ENCODE measurements around the gene RABEPK.
"Not testable (repeated sequence)": the region's sequence is repeated elsewhere in the genome, so short reads cannot be mapped to it uniquely, and the experiment has no call there.

RABEPK gene

GRCh38 chr9:125246261-125246667, 45.9 kb downstream of the RABEPK start:
- no peak for DNase-seq (ENCODE audit: low spot score)

DNA sequence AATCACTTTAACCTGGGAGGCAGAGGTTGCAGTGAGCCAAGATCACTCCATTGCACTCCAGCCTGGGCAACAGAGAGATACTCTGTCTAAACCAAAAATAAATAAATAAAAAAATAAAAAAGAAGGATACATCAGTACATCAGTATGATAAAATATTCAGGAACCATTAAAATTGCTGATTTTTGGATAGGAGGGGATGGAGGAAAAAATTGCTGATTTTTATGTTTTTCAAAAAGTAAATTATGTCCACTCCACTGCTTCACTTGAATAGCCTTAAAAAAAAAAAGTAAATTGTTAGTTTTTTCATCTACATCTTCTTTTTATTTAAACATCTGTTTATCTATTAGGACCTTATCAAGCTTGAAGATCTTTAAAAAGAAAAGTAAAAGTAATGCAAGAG, 53.9 kb downstream of the RABEPK start:
- no peak for DNase-seq (ENCODE audit: low spot score)

- DNase-seq (ENCODE audit: low spot score): no peak
Observed at GRCh38 chr9:125255781-125256391, 55.5 kb downstream of the RABEPK start.

DNA sequence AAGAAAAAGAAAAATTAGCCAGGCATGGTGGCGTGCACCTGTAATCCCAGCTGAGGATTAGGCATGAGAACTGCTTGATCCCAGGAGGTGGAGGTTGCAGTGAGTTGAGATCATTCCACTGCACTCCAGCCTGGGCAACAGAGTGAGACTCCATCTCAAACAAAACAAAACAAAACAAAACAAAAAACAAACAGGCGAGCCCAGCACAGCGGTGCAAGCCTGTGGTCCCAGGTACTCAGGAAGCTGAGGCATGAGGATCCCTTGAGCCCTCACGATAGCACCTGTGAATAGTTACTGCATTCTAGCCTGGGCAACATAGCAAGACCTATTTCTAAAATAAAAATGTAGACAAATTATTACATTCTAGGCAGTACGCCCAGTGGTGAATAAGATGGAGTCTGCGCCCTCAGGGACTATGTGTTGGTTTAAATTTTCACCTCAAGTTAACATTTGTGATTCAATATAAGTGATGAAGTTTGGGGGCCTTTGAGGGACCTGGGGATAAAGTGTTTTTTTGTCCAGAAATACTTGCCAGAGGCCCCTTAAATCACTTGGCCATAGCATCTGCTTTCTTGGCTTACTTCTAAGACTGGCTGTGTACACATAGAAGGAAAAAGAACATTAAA, 57.9 kb downstream of the RABEPK start:
- no peak for DNase-seq (ENCODE audit: low spot score)

GRCh38 chr9:125258832-125259534, 58.6 kb downstream of the RABEPK start:
- peak; percentile 54 for DNase-seq (ENCODE audit: low spot score)

- DNase-seq (ENCODE audit: low spot score): peak; percentile 31
Observed at GRCh38 chr9:125260561-125260960, 60.2 kb downstream of the RABEPK start.

DNA sequence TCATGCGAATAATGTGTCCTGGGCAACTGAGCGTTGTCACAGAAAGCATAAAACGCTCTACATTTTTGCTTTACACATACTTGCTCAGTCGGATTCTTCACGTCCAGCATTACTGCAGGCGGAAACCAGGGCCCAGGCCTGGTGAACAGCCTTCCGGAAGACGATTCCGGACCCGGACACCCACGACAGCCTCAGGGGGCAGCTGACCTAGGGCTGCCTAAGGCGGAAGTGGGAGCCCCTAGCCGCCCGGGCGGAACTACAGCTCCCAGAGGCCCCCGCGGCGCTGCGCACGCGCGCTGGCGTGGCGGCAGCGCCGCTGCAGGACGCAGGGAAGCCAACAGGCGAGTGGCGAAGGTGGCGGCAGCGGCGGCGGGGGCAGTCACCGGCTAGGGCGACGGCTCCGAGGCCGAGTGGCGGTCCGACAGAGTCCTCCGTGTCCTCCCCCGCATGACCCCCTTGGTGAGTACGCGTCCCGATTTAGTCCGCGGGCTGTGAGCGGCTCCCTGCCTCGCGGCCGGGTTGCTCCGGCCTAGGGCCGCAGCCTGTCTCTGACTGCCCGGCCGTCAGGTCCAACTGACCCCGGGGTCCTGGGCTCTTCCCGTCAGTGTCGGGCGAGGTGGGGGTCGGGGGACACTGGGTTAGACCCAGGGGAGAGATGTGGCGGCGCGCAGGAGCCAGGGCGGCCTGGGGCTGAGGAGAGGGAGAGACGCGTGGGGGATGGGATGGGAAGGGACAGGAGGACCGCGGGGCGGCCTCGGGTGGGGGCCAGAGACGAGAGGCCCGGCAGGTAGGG, 61.4 kb downstream of the RABEPK start, which contains the start of gene GAPVD1:
Gene GAPVD1, plus strand, starts transcription at position 326 of the 793 bp plus-strand sequence. CDS start 37,096 bp downstream, outside the sequence.
- peak; percentile 92 for DNase-seq (ENCODE audit: low spot score)

DNA sequence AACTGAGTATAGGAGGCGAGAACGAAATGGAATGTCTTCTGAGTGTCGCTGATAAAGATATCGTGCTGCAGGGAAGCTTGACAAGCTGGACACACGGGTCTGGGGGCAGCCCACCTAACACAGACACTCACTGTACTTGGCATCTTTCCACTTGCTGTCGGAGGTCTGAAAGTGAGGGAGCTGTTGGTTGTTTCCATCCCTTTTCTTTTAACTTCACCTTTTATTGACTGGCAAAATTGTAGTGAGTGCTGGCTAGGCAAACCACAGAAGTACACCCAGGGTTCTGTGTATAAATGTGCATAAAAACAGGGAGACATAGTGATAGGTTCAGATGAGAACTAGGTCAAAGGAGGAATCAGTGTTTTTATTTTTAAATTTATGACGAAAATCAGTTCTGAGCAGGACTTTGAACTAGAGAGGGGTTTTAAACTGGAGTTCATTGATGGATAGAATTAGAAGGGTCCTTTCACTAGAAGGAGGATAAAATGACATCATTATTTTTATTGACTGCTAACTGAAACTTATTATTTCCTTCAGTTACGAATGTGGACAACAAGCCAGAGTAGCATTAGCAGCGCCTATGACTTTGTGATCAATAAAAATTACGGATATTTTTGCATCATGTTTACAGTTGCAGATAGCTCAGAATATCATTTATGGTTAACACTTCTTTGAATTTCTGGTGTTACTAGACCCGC, 62.1 kb downstream of the RABEPK start:
- DNase-seq (ENCODE audit: low spot score): no peak

GRCh38 chr9:125264068-125264467, 63.7 kb downstream of the RABEPK start:
- DNase-seq (ENCODE audit: low spot score): not testable (repeated sequence)

GRCh38 chr9:125268394-125269013, 68.2 kb downstream of the RABEPK start:
- no peak for DNase-seq (ENCODE audit: low spot score)

GRCh38 chr9:125269014-125269397, 68.7 kb downstream of the RABEPK start:
- no peak for DNase-seq (ENCODE audit: low spot score)

GRCh38 chr9:125271081-125271480, 70.7 kb downstream of the RABEPK start:
- DNase-seq (ENCODE audit: low spot score): no peak

GRCh38 chr9:125272697-125273096, 72.4 kb downstream of the RABEPK start:
- DNase-seq (ENCODE audit: low spot score): peak; percentile 35

DNA sequence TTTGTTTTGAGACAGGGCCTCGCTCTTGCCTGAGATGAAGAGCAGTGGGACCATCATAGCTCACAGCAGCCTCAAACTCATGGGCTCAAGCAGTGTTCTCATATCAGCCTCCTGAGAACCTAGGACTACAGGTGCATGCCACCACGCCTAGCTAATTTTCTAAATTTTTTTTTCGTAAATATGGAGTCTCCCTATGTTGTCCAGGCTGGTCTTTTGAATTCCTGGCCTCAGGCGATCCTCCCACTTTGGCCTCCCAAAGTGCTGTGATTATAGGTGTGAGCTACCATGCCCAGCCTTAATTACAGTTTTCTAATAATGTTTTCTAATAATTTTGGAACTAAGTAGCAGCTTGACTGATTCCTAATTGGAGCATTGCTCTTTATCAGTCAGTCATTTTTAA, 76.4 kb downstream of the RABEPK start:
- no peak for DNase-seq (ENCODE audit: low spot score)

DNA sequence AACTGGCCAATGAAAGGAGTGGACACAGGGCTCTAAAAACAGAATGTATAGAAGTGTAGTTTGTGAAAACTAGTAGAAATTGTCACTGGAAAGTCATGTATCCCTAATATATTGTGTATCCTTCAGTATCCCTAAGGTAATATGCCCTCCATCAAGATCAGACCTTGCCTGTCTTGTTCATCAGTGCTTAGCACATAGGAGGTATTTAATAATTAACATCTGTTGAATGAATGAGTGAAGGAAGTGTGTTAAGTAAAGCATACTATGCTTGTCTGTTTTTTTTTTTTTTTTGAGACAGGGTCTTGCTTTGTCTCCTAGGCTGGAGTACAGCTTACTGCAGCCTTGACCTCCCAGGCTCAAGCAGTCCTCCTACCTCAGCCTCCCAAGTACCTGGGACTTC, 77.1 kb downstream of the RABEPK start:
- no peak for DNase-seq (ENCODE audit: low spot score)

GRCh38 chr9:125280945-125281344, 80.6 kb downstream of the RABEPK start:
- no peak for DNase-seq (ENCODE audit: low spot score)

Measured in pons (tissue), 1 donor.